H1 (cell line): ENCODE results near the gene GABRG3. TPM values are rescaled to one million over a fixed set of nuclear protein-coding genes. Genes with fewer than 3 reads are reported as not detected.

ENCODE experiments used
- CTCF ChIA-PET: fragments of 300-600 bp; sonication (Branson Sonifier 250); formaldehyde crosslinking; loops from one replicate; lab custom pipeline; 2021; ENCODE audit not compliant: partially characterized antibody; lab: Charles Lee
- POLR2A ChIA-PET: fragments of 300-600 bp; sonication (Branson Sonifier 250); formaldehyde crosslinking; loops from one replicate; lab custom pipeline; 2021; ENCODE audit warnings: inconsistent platforms; ENCODE audit not compliant: partially characterized antibody; lab: Charles Lee
- DNase-seq, 2 experiments: peaks; one replicate each; pipeline versions ENCODE4 v3.0.0 to v3.0.0-alpha.2; 2010 to 2022; ENCODE audit warnings: low spot score in 2 of 2, low read depth in 1 of 2, mixed read lengths in 1 of 2
- FAIRE-seq: peaks from 2 replicates; lab custom pipeline; 2011; peaks lifted over from hg19 to GRCh38; lab: Jason Lieb, UNC
- H2AFZ ChIP-seq: 2 replicates; pipeline ENCODE4 v1.8.1; 2012; ENCODE audit warnings: low read length, inconsistent platforms
- H2AK5ac ChIP-seq: 2 replicates; pipeline ENCODE4 v1.6.1; 2013; ENCODE audit warnings: low read depth, low read length
- H2BK120ac ChIP-seq: replicated peaks from 2 replicates; pipeline ENCODE3; 2013; ENCODE audit warnings: low read depth, low read length, inconsistent platforms
- H2BK12ac ChIP-seq: 2 replicates; pipeline ENCODE4 v1.6.1; 2013; ENCODE audit warnings: low read depth, low read length
- H2BK15ac ChIP-seq: 2 replicates; pipeline ENCODE4 v1.6.1; 2013; ENCODE audit warnings: low read length
- H2BK20ac ChIP-seq: 2 replicates; pipeline ENCODE4 v1.6.1; 2013; ENCODE audit warnings: low read length
- H2BK5ac ChIP-seq: 2 replicates; pipeline ENCODE4 v1.6.1; 2013; ENCODE audit warnings: low read depth, low read length
- H3K14ac ChIP-seq: 2 replicates; pipeline ENCODE4 v1.6.1; 2013; ENCODE audit warnings: inconsistent platforms; ENCODE audit not compliant: insufficient read length
- H3K18ac ChIP-seq: 2 replicates; pipeline ENCODE4 v1.6.1; 2013; ENCODE audit warnings: low read length; ENCODE audit errors: extremely low read depth
- H3K23ac ChIP-seq: 2 replicates; pipeline ENCODE4 v1.6.1; 2013; ENCODE audit warnings: inconsistent platforms; ENCODE audit not compliant: insufficient read length
- H3K23me2 ChIP-seq: 2 replicates; pipeline ENCODE4 v1.6.1; 2013; ENCODE audit warnings: low read depth, low read length
- H3K27ac ChIP-seq: 2 replicates; pipeline ENCODE4 v1.6.1; 2011; ENCODE audit warnings: low read depth, low read length, inconsistent platforms
- H3K27me3 ChIP-seq, 4 experiments: replicated peaks in 1 of 4; 1 replicate in 1 of 4; 2 replicates in 3 of 4; pipeline versions ENCODE4 v1.6.1 to v1.8.1; 2011 to 2013; ENCODE audit warnings: low read length in 3 of 4, mild to moderate bottlenecking in 3 of 4, inconsistent platforms in 2 of 4, mixed read lengths in 2 of 4, moderate library complexity in 1 of 4; ENCODE audit not compliant: control insufficient read depth in 3 of 4, insufficient read depth in 3 of 4; ENCODE audit errors: extremely low read depth in 1 of 4
- H3K36me3 ChIP-seq, 4 experiments: 2 replicates each; pipeline versions ENCODE4 v1.6.1 to v1.8.1; 2011 to 2013; ENCODE audit warnings: mild to moderate bottlenecking in 4 of 4, low read length in 3 of 4, moderate library complexity in 2 of 4, control low read depth in 1 of 4, inconsistent platforms in 1 of 4; ENCODE audit not compliant: insufficient read depth in 4 of 4, control insufficient read depth in 2 of 4
- H3K4ac ChIP-seq: replicated peaks from 2 replicates; pipeline ENCODE3; 2013; ENCODE audit warnings: low read length, low read depth, mixed read lengths, inconsistent platforms; ENCODE audit not compliant: insufficient read length
- H3K4me1 ChIP-seq, 4 experiments: replicated peaks in 1 of 4; 1 replicate in 1 of 4; 2 replicates in 3 of 4; pipeline versions ENCODE4 v1.6.1 to v1.8.1; 2011 to 2013; ENCODE audit warnings: low read length in 3 of 4, inconsistent platforms in 2 of 4, mixed read lengths in 1 of 4; ENCODE audit not compliant: insufficient read depth in 4 of 4, control insufficient read depth in 3 of 4
- H3K4me2 ChIP-seq, 2 experiments: 2 replicates each; pipeline versions ENCODE4 v1.6.1 to v1.8.1; 2011 to 2013; ENCODE audit warnings: low read depth in 2 of 2, low read length in 2 of 2, control low read depth in 1 of 2, inconsistent platforms in 1 of 2, mild to moderate bottlenecking in 1 of 2; ENCODE audit not compliant: insufficient read depth in 1 of 2
- H3K4me3 ChIP-seq, 4 experiments: fragments of 200-600, 300-600 bp in 1 of 4; sonication (generic), shearing (Covaris generic), sonication (Bioruptor Twin) in 1 of 4; 2 replicates each; pipeline versions ENCODE4 v1.5.1 to v1.8.1; 2011 to 2016; ENCODE audit warnings: low read length in 4 of 4, low read depth in 3 of 4, control low read depth in 2 of 4, inconsistent platforms in 2 of 4, mild to moderate bottlenecking in 2 of 4, mixed read lengths in 1 of 4, moderate library complexity in 1 of 4; ENCODE audit not compliant: insufficient read depth in 2 of 4; ENCODE audit errors: extremely low read depth in 1 of 4
- H3K56ac ChIP-seq: replicated peaks from 2 replicates; pipeline ENCODE3; 2013; ENCODE audit warnings: low read depth, mild to moderate bottlenecking, mixed read lengths, low read length, inconsistent platforms; ENCODE audit not compliant: insufficient read length
- H3K79me1 ChIP-seq: 2 replicates; pipeline ENCODE4 v1.6.1; 2013; ENCODE audit warnings: low read depth, low read length, control low read depth
- H3K79me2 ChIP-seq, 2 experiments: 2 replicates each; pipeline versions ENCODE4 v1.6.1 to v1.8.1; 2012 to 2013; ENCODE audit warnings: low read length in 2 of 2, mild to moderate bottlenecking in 2 of 2, inconsistent platforms in 1 of 2; ENCODE audit not compliant: insufficient read depth in 2 of 2, control insufficient read depth in 1 of 2
- H3K9ac ChIP-seq, 4 experiments: replicated peaks in 1 of 4; 1 replicate in 1 of 4; 2 replicates in 3 of 4; pipeline versions ENCODE4 v1.6.1 to v1.8.1; 2011 to 2013; ENCODE audit warnings: low read depth in 3 of 4, low read length in 3 of 4, control low read depth in 2 of 4, mild to moderate bottlenecking in 2 of 4, moderate library complexity in 2 of 4, inconsistent platforms in 1 of 4; ENCODE audit errors: extremely low read depth in 1 of 4
- H3K9me3 ChIP-seq, 2 experiments: 2 replicates each; pipeline versions ENCODE4 v1.6.1 to v1.8.1; 2012 to 2013; ENCODE audit warnings: mild to moderate bottlenecking in 2 of 2, moderate library complexity in 2 of 2, control low read depth in 1 of 2, inconsistent platforms in 1 of 2, low read depth in 1 of 2, low read length in 1 of 2, mixed read lengths in 1 of 2; ENCODE audit not compliant: insufficient read depth in 2 of 2
- H4K20me1 ChIP-seq, 2 experiments: replicated peaks in 1 of 2; 2 replicates each; pipeline versions ENCODE3 to v1.8.1; 2011 to 2013; ENCODE audit warnings: inconsistent platforms in 2 of 2, low read length in 2 of 2, mild to moderate bottlenecking in 1 of 2; ENCODE audit not compliant: insufficient read depth in 2 of 2, control insufficient read depth in 1 of 2
- H4K5ac ChIP-seq: 2 replicates; pipeline ENCODE4 v1.6.1; 2013; ENCODE audit warnings: low read length, low read depth, mixed read lengths, inconsistent platforms; ENCODE audit not compliant: insufficient read length
- H4K8ac ChIP-seq: 2 replicates; pipeline ENCODE4 v1.8.0; 2013; ENCODE audit warnings: mild to moderate bottlenecking, moderate library complexity, low read length, inconsistent platforms; ENCODE audit not compliant: insufficient read depth; ENCODE audit errors: extremely low read depth
- H4K91ac ChIP-seq: replicated peaks from 2 replicates; pipeline ENCODE3; 2013; ENCODE audit warnings: low read length, mixed read lengths, inconsistent platforms; ENCODE audit not compliant: insufficient read length
- BCL11A ChIP-seq, 2 experiments: IDR thresholded peaks; one replicate each; pipeline ENCODE4 v1.6.1; 2011; ENCODE audit warnings: low read depth in 2 of 2, low read length in 2 of 2, mild to moderate bottlenecking in 2 of 2
- CHD1 ChIP-seq: IDR thresholded peaks from 2 replicates; pipeline ENCODE4 v1.6.1; 2012; ENCODE audit warnings: low read depth, low read length, improper control_type of control experiment
- EGR1 ChIP-seq: IDR thresholded peaks from 2 replicates; pipeline ENCODE4 v1.6.1; 2011; ENCODE audit warnings: low read depth, low read length, borderline replicate concordance
- KDM1A ChIP-seq: fragments of 200-600, 300-600 bp; sonication (generic); IDR thresholded peaks from 2 replicates; pipeline ENCODE4 v1.7.1; 2016; ENCODE audit warnings: mild to moderate bottlenecking, low read length, borderline replicate concordance
- RAD21 ChIP-seq, 2 experiments: IDR thresholded peaks in 1 of 2; conservative IDR thresholded peaks in 1 of 2; 2 replicates each; pipeline ENCODE4 v1.6.1; 2011; ENCODE audit warnings: low read depth in 2 of 2, low read length in 2 of 2, improper control_type of control experiment in 1 of 2, inconsistent platforms in 1 of 2, mild to moderate bottlenecking in 1 of 2, moderate library complexity in 1 of 2
- RBBP5 ChIP-seq: IDR thresholded peaks from 2 replicates; pipeline ENCODE4 v1.7.1; 2012; ENCODE audit warnings: low read depth, mild to moderate bottlenecking, inconsistent platforms, low read length, moderate library complexity, borderline replicate concordance
- SAP30 ChIP-seq: fragments of 300-600 bp; sonication (generic); IDR thresholded peaks from 2 replicates; pipeline ENCODE4 v1.7.1; 2012; ENCODE audit warnings: low read length, moderate library complexity, mild to moderate bottlenecking, inconsistent platforms; ENCODE audit not compliant: insufficient read depth, insufficient replicate concordance
- SUZ12 ChIP-seq: fragments of 200-600 bp; sonication (generic); IDR thresholded peaks from 2 replicates; pipeline ENCODE4 v1.6.1; 2012; ENCODE audit warnings: mild to moderate bottlenecking, inconsistent platforms, low read length, moderate library complexity, mixed read lengths
- WGBS, 2 experiments: shearing (Covaris generic) in 1 of 2; methylation state at CpG; one replicate each; pipeline versions ENCODE4 v1.1.6 to v1.1.7; 2013 to 2015; ENCODE audit warnings: low lambda C conversion rate in 2 of 2, mixed read lengths in 2 of 2, inconsistent platforms in 1 of 2, low coverage in 1 of 2, missing lambda C conversion rate in 1 of 2; ENCODE audit not compliant: insufficient replicate concordance in 2 of 2, insufficient coverage in 1 of 2, insufficient read length in 1 of 2; ENCODE audit errors: extremely low coverage in 1 of 2, missing lambda C conversion rate in 1 of 2; 5-methylcytosine and 5-hydroxymethylcytosine counted together
- polyA plus RNA-seq, 7 experiments: library from polyadenylated mRNA; depleted of rRNA in 3 of 7; stranded (reverse) in 5 of 7; unstranded in 2 of 7; fragments of >200 nt in 5 of 7; fragments of 200-250 nt in 2 of 7; gene quantifications; 1 replicate in 5 of 7; 2 replicates in 1 of 7; 4 replicates in 1 of 7; pipeline versions ENCODE4 v1.2.1 to v1.2.3, GENCODE V29; 2011 to 2013; ENCODE audit warnings: missing spikeins in 2 of 7, mixed read lengths in 2 of 7
- total RNA-seq: library from RNA; stranded (reverse); fragmentation: NEBNext Ultra II Directional; extraction: Animal tissue kit (Norgen Biotek cat#: 25700); gene quantifications from 2 replicates; pipeline ENCODE4 v1.2.1, GENCODE V29; 2021
- TF ChIP-seq, protein P1 (sequence below), 3 experiments: IDR thresholded peaks; 1 replicate in 2 of 3; 2 replicates in 1 of 3; pipeline versions ENCODE4 v1.5.1 to v1.6.1; 2011; ENCODE audit warnings: low read length in 3 of 3, mild to moderate bottlenecking in 3 of 3, inconsistent platforms in 2 of 3, low read depth in 1 of 3, moderate library complexity in 1 of 3; ENCODE audit not compliant: insufficient read depth in 1 of 3; ENCODE audit errors: control extremely low read depth in 1 of 3

The GABRG3 gene
- total and polyA plus RNA-seq, 2 of the 8 experiments (the other 6 are each of a cell fraction or from before 2014, with no cell fraction given): 0.17 to 0.80 TPM

GRCh38 chr15:27324886-27325615 is 354.1 kb downstream of the GABRG3 start:
- H3K9ac ChIP-seq: no peak overlapping the region
- 87% methylated on average over 4 of the region's 4 CpGs; no CpG with 5 or more reads in 1 of the 2 experiments for WGBS, 2 experiments
- H4K5ac ChIP-seq: no peak overlapping the region
- H3K9me3 ChIP-seq: no peaks in the 10 kb centered on the region
- H3K79me1 ChIP-seq: no peaks in the 10 kb centered on the region
- H4K8ac ChIP-seq: no peak overlapping the region
- no peak overlapping the region for H3K4me3 ChIP-seq
- no peak for FAIRE-seq
- ChIA-PET POLR2A (no interaction called here), CTCF (interaction anchor here (2.7 kb wide), 1 partner anchor 34 kb away, joined by 9 read pairs; no protein-coding TSS in a partner anchor)
- no peaks in the 10 kb centered on the region for H3K27me3 ChIP-seq
- no peaks in the 10 kb centered on the region for H3K79me2 ChIP-seq
- no peaks in the 10 kb centered on the region for H3K4me1 ChIP-seq
- no peak overlapping the region for H3K4ac ChIP-seq
- no peak overlapping the region for H2BK15ac ChIP-seq
- no peak overlapping the region for H2AK5ac ChIP-seq
- no peaks in the 10 kb centered on the region for H3K23me2 ChIP-seq
- H3K14ac ChIP-seq: no peak overlapping the region
- H3K56ac ChIP-seq: no peak overlapping the region
- no peak overlapping the region for H2AFZ ChIP-seq
- DNase-seq: no peak
- no peak overlapping the region for H2BK20ac ChIP-seq
- no peak overlapping the region for H3K4me2 ChIP-seq
- peak overlapping the region; percentile 77 for H4K91ac ChIP-seq
- H4K20me1 ChIP-seq: peaks cover 0 to 2% of the 10 kb centered on the region in 2 experiments
- H3K27ac ChIP-seq: no peak overlapping the region
- H2BK5ac ChIP-seq: no peak overlapping the region
- H3K36me3 ChIP-seq: no peaks in the 10 kb centered on the region
- H2BK120ac ChIP-seq: no peak overlapping the region
- no peak overlapping the region for H3K18ac ChIP-seq
- 0 out of 2 replicates have a peak overlapping the region, but pooled peaks have one; percentile 27 for H2BK12ac ChIP-seq
- H3K23ac ChIP-seq: no peak overlapping the region
- no peak for TF ChIP-seq EGR1
- no peak for TF ChIP-seq RAD21 (IDR thresholded peaks at IDR 0.05 in 1 of 2, conservative IDR thresholded peaks at IDR 0.05 in 1 of 2; ENCODE audit: low read depth in 2 of 2, low read length in 2 of 2)
- no peak for TF ChIP-seq SAP30
- TF ChIP-seq BCL11A (IDR thresholded peaks at IDR 0.05; ENCODE audit: low read depth in 2 of 2, low read length in 2 of 2): no peak
- TF ChIP-seq, protein P1, sequence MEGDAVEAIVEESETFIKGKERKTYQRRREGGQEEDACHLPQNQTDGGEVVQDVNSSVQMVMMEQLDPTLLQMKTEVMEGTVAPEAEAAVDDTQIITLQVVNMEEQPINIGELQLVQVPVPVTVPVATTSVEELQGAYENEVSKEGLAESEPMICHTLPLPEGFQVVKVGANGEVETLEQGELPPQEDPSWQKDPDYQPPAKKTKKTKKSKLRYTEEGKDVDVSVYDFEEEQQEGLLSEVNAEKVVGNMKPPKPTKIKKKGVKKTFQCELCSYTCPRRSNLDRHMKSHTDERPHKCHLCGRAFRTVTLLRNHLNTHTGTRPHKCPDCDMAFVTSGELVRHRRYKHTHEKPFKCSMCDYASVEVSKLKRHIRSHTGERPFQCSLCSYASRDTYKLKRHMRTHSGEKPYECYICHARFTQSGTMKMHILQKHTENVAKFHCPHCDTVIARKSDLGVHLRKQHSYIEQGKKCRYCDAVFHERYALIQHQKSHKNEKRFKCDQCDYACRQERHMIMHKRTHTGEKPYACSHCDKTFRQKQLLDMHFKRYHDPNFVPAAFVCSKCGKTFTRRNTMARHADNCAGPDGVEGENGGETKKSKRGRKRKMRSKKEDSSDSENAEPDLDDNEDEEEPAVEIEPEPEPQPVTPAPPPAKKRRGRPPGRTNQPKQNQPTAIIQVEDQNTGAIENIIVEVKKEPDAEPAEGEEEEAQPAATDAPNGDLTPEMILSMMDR (IDR thresholded peaks at IDR 0.05; ENCODE audit: control extremely low read depth in 1 of 3, insufficient read depth in 1 of 3, low read depth in 1 of 3, low read length in 3 of 3): no peak
- no peak for TF ChIP-seq SUZ12
- no peak for TF ChIP-seq RBBP5
- TF ChIP-seq CHD1: no peak
- no peak for TF ChIP-seq KDM1A
